Adipocyte (in vitro differentiated cells): ENCODE measurements around the gene FAM237A.

Experiments
- DNase-seq: peaks from one replicate; pipeline ENCODE4 v3.0.0-alpha.2; 2015; ENCODE audit warnings: low read depth
- H3K27me3 ChIP-seq: replicated peaks from 2 replicates; pipeline ENCODE4 v1.7.0; 2013; ENCODE audit warnings: mild to moderate bottlenecking, low read length, moderate library complexity; ENCODE audit not compliant: control insufficient read depth, insufficient read depth
- H3K36me3 ChIP-seq: 2 replicates; pipeline ENCODE4 v1.7.0; 2013; ENCODE audit warnings: low read length, mild to moderate bottlenecking, moderate library complexity; ENCODE audit not compliant: control insufficient read depth, insufficient read depth, severe bottlenecking
- H3K4me1 ChIP-seq: 2 replicates; pipeline ENCODE4 v1.7.0; 2013; ENCODE audit warnings: mild to moderate bottlenecking, low read length, moderate library complexity; ENCODE audit not compliant: control insufficient read depth, insufficient read depth
- H3K4me3 ChIP-seq: 2 replicates; pipeline ENCODE4 v1.7.0; 2013; ENCODE audit warnings: mild to moderate bottlenecking, low read length, moderate library complexity
- H3K9ac ChIP-seq: 2 replicates; pipeline ENCODE4 v1.7.0; 2013; ENCODE audit warnings: mild to moderate bottlenecking, low read length, moderate library complexity
- H3K9me3 ChIP-seq: 2 replicates; pipeline ENCODE4 v1.7.0; 2013; ENCODE audit warnings: mild to moderate bottlenecking, low read length, moderate library complexity; ENCODE audit not compliant: control insufficient read depth

Gene FAM237A

GRCh38 chr2:206692971-206693370 is 50.7 kb downstream of the FAM237A start:
- Histone ChIP-seq H3K27me3 (no peaks in the 10 kb centered on the region), H3K4me3 (no peak overlapping the region), H3K9ac (no peak overlapping the region), H3K36me3 (no peaks in the 10 kb centered on the region), H3K9me3 (no peaks in the 10 kb centered on the region), H3K4me1 (no peaks in the 10 kb centered on the region)
- DNase-seq = no peak

- DNase-seq = peak; percentile 83
- H3K36me3 ChIP-seq = no peaks in the 10 kb centered on the region
- H3K4me1 ChIP-seq = no peaks in the 10 kb centered on the region
- no peak overlapping the region for H3K9ac ChIP-seq
- no peaks in the 10 kb centered on the region for H3K27me3 ChIP-seq
- no peak overlapping the region for H3K4me3 ChIP-seq
- no peaks in the 10 kb centered on the region for H3K9me3 ChIP-seq
These were observed 51.3 kb downstream of the FAM237A start for GRCh38 chr2:206693399-206694137.

DNA sequence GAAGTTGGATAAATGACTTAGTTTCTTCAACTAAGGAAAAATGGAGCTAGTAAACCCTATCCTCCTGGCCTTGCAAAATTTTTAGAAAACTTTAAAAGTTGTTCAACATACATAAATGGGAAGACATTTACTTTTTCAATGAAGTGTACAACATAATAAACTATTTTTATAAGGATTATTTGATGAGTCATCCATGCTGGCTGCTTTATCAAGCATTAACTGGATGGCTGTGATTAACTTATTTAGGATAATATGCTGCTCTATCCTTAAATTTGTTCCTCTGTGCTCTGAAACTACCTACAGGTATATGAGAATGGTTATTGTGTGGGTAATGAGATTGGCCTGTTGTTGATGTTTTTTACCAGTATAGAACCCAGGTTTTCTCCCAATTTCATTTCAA is 54.6 kb downstream of the FAM237A start:
- Histone ChIP-seq H3K27me3 (peaks cover 8% of the 10 kb centered on the region), H3K4me3 (no peak overlapping the region), H3K4me1 (no peaks in the 10 kb centered on the region), H3K9ac (no peak overlapping the region), H3K36me3 (no peaks in the 10 kb centered on the region), H3K9me3 (no peaks in the 10 kb centered on the region)
- DNase-seq = no peak

DNA sequence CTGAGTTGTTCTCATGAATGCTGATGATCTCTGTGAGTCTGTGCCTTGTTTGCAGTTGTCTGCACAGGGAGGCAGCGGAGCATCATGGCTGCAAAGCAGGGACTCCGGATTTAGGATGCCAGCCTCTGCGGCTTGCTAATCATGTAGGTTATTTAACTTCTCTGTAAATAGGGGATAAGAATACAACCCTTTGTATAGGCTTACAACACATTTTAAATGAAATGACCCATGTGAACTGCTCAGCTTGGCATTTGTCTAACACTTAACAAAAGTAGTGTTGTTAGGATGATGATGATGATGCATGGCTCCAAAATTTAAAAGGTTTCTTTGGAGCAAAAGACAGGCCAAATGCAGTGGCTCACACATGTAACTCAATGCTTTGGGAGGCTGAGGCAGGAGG is 56.5 kb downstream of the FAM237A start:
- no peak for DNase-seq
- H3K36me3 ChIP-seq = no peaks in the 10 kb centered on the region

More for the DNA sequence above, 56.5 kb downstream of the FAM237A start:
- no peak overlapping the region for H3K9ac ChIP-seq
- H3K4me1 ChIP-seq = no peaks in the 10 kb centered on the region
- H3K9me3 ChIP-seq = no peaks in the 10 kb centered on the region
- H3K27me3 ChIP-seq = peaks cover 12% of the 10 kb centered on the region
- no peak overlapping the region for H3K4me3 ChIP-seq
